Astrocyte of the spinal cord (primary cell): Measurements from ENCODE around the gene AP1G2.
"Not testable (repeated sequence)": the region's sequence is repeated elsewhere in the genome, so short reads cannot be mapped to it uniquely, and the experiment has no call there.

Experiments used
- DNase-seq: peaks from one replicate; pipeline ENCODE4 v3.0.0; 2011; ENCODE audit warnings: low read depth, low spot score
- H3K4me3 ChIP-seq: 2 replicates; pipeline ENCODE4 v1.5.1; 2011; ENCODE audit warnings: low read depth, mild to moderate bottlenecking, low read length, moderate library complexity
- CTCF ChIP-seq: IDR thresholded peaks from 2 replicates; pipeline ENCODE4 v1.5.1; 2012; ENCODE audit warnings: low read depth, mild to moderate bottlenecking, low read length, inconsistent platforms
- in situ Hi-C: cut with HindIII; loops from 2 replicates; pipeline ENCODE4 v1.10.0; 2017; ENCODE audit warnings: low sequenced_read_pairs

The AP1G2 gene

GRCh38 chr14:23612354-23612732 lies 44.8 kb upstream of the AP1G2 start:
- TF ChIP-seq CTCF: no peak
- in situ Hi-C loops: no loop called here
- H3K4me3 ChIP-seq: no peak overlapping the region
- no peak for DNase-seq

GRCh38 chr14:23610815-23611289 lies 43.3 kb upstream of the AP1G2 start:
- no peak for TF ChIP-seq CTCF
- no peak for DNase-seq
- in situ Hi-C loops: no loop called here
- H3K4me3 ChIP-seq: no peak overlapping the region

- in situ Hi-C loops: no loop called here
Measured at GRCh38 chr14:23610090-23610814, 42.7 kb upstream of the AP1G2 start.

GRCh38 chr14:23609411-23610089 lies 42.0 kb upstream of the AP1G2 start:
- in situ Hi-C loops, DNase-seq: not testable (repeated sequence)

More at GRCh38 chr14:23610090-23610814, 42.7 kb upstream of the AP1G2 start:
- DNase-seq: no peak
- H3K4me3 ChIP-seq: no peak overlapping the region
- no peak for TF ChIP-seq CTCF

GRCh38 chr14:23609001-23609400 lies 41.4 kb upstream of the AP1G2 start:
- TF ChIP-seq CTCF: no peak
- DNase-seq: no peak
- in situ Hi-C loops: no loop called here
- H3K4me3 ChIP-seq: no peak overlapping the region

More at GRCh38 chr14:23609411-23610089, 42.0 kb upstream of the AP1G2 start:
- not testable (repeated sequence) for H3K4me3 ChIP-seq

- no peak for DNase-seq
- H3K4me3 ChIP-seq: no peak overlapping the region
- in situ Hi-C loops: no loop called here
- TF ChIP-seq CTCF: no peak
Measured at GRCh38 chr14:23608454-23608853, 40.9 kb upstream of the AP1G2 start.
